ENCODE results near the gene TRAPPC6A. TPM values are rescaled to one million over a fixed set of nuclear protein-coding genes. Genes with fewer than 3 reads are reported as not detected.

TRAPPC6A gene
- total RNA-seq, 1 donor from 2014 or later: 14.7 TPM

GRCh38 chr19:45184115-45184514 lies 6.1 kb upstream of the TRAPPC6A start:
- peaks cover 9% of the 10 kb centered on the region for H3K4me1 ChIP-seq (ENCODE audit: insufficient read depth, low read length)
- no peak overlapping the region for H3K4me2 ChIP-seq (ENCODE audit: low read length)
- no peak overlapping the region for H2AFZ ChIP-seq (ENCODE audit: low read depth, low read length)
- TF ChIP-seq EZH2 (IDR thresholded peaks at IDR 0.05; ENCODE audit: insufficient read depth, low read length): no peak
- TF ChIP-seq CTCF (IDR thresholded peaks at IDR 0.05; ENCODE audit: insufficient read depth, low read depth, low read length): no peak
- no peak overlapping the region for H3K9ac ChIP-seq (ENCODE audit: low read length)
- FAIRE-seq (no peak), DNase-seq (ENCODE audit: low read depth) (no peak)
- peaks cover 5% of the 10 kb centered on the region for H3K4me1 Mint-ChIP-seq (ENCODE audit: low read depth, unreplicated experiment)
- no peak overlapping the region for H3K4me3 Mint-ChIP-seq (ENCODE audit: unreplicated experiment)
- H3K27ac Mint-ChIP-seq (ENCODE audit: unreplicated experiment): no peak overlapping the region
- peaks cover 4% of the 10 kb centered on the region for H3K36me3 Mint-ChIP-seq (ENCODE audit: low read depth, unreplicated experiment)
- peaks cover 24% of the 10 kb centered on the region for H4K20me1 ChIP-seq (ENCODE audit: insufficient read depth, low read length)
- no peaks in the 10 kb centered on the region for H3K27me3 ChIP-seq (ENCODE audit: insufficient read depth, low read length)
- H3K27ac ChIP-seq (ENCODE audit: low read depth, low read length): no peak overlapping the region
- no peaks in the 10 kb centered on the region for H3K9me3 ChIP-seq (ENCODE audit: insufficient read depth, low read depth, low read length)
- no peak overlapping the region for H3K4me3 ChIP-seq (ENCODE audit: insufficient read depth, low read depth, low read length)
- peaks cover 19% of the 10 kb centered on the region for H3K79me2 ChIP-seq (ENCODE audit: insufficient read depth, low read length)
- no peaks in the 10 kb centered on the region for H3K36me3 ChIP-seq (ENCODE audit: insufficient read depth, low read length)
- H3K27me3 Mint-ChIP-seq (ENCODE audit: low read depth, unreplicated experiment): peaks cover 4% of the 10 kb centered on the region
- H3K9me3 Mint-ChIP-seq (ENCODE audit: unreplicated experiment): no peaks in the 10 kb centered on the region

- peak overlapping the region; percentile 34 for H3K27ac Mint-ChIP-seq (ENCODE audit: unreplicated experiment)
- peaks cover 24% of the 10 kb centered on the region for H4K20me1 ChIP-seq (ENCODE audit: insufficient read depth, low read length)
- H3K4me2 ChIP-seq (ENCODE audit: low read length): no peak overlapping the region
- DNase-seq (ENCODE audit: low read depth) (no peak), FAIRE-seq (no peak)
- no peak overlapping the region for H3K4me3 ChIP-seq (ENCODE audit: insufficient read depth, low read depth, low read length)
- H2AFZ ChIP-seq (ENCODE audit: low read depth, low read length): no peak overlapping the region
- peaks cover 9% of the 10 kb centered on the region for H3K4me1 ChIP-seq (ENCODE audit: insufficient read depth, low read length)
- no peaks in the 10 kb centered on the region for H3K9me3 Mint-ChIP-seq (ENCODE audit: unreplicated experiment)
- no peak overlapping the region for H3K4me3 Mint-ChIP-seq (ENCODE audit: unreplicated experiment)
- TF ChIP-seq CTCF (IDR thresholded peaks at IDR 0.05; ENCODE audit: insufficient read depth, low read depth, low read length): no peak
- TF ChIP-seq EZH2 (IDR thresholded peaks at IDR 0.05; ENCODE audit: insufficient read depth, low read length): no peak
- H3K27me3 ChIP-seq (ENCODE audit: insufficient read depth, low read length): no peaks in the 10 kb centered on the region
- H3K79me2 ChIP-seq (ENCODE audit: insufficient read depth, low read length): peaks cover 19% of the 10 kb centered on the region
- peaks cover 6% of the 10 kb centered on the region for H3K4me1 Mint-ChIP-seq (ENCODE audit: low read depth, unreplicated experiment)
- peaks cover 5% of the 10 kb centered on the region for H3K36me3 Mint-ChIP-seq (ENCODE audit: low read depth, unreplicated experiment)
- no peaks in the 10 kb centered on the region for H3K9me3 ChIP-seq (ENCODE audit: insufficient read depth, low read depth, low read length)
- no peaks in the 10 kb centered on the region for H3K36me3 ChIP-seq (ENCODE audit: insufficient read depth, low read length)
- peaks cover 4% of the 10 kb centered on the region for H3K27me3 Mint-ChIP-seq (ENCODE audit: low read depth, unreplicated experiment)
- H3K9ac ChIP-seq (ENCODE audit: low read length): no peak overlapping the region
- no peak overlapping the region for H3K27ac ChIP-seq (ENCODE audit: low read depth, low read length)
Measured at GRCh38 chr19:45182758-45183157, 4.7 kb upstream of the TRAPPC6A start.

- Mint-ChIP-seq H3K27me3 (ENCODE audit: low read depth, unreplicated experiment) (peaks cover 4% of the 10 kb centered on the region), H3K4me1 (ENCODE audit: low read depth, unreplicated experiment) (peaks cover 8% of the 10 kb centered on the region), H3K27ac (ENCODE audit: unreplicated experiment) (no peak overlapping the region), H3K9me3 (ENCODE audit: unreplicated experiment) (no peaks in the 10 kb centered on the region), H3K36me3 (ENCODE audit: low read depth, unreplicated experiment) (peaks cover 5% of the 10 kb centered on the region), H3K4me3 (ENCODE audit: unreplicated experiment) (peak overlapping the region; percentile 87)
- Histone ChIP-seq H3K4me1 (ENCODE audit: insufficient read depth, low read length) (peaks cover 14% of the 10 kb centered on the region), H3K4me3 (ENCODE audit: insufficient read depth, low read depth, low read length) (no peak overlapping the region), H2AFZ (ENCODE audit: low read depth, low read length) (no peak overlapping the region), H4K20me1 (ENCODE audit: insufficient read depth, low read length) (peaks cover 24% of the 10 kb centered on the region), H3K9ac (ENCODE audit: low read length) (peak overlapping the region; percentile 3), H3K9me3 (ENCODE audit: insufficient read depth, low read depth, low read length) (no peaks in the 10 kb centered on the region), H3K27ac (ENCODE audit: low read depth, low read length) (no peak overlapping the region), H3K4me2 (ENCODE audit: low read length) (no peak overlapping the region), H3K36me3 (ENCODE audit: insufficient read depth, low read length) (no peaks in the 10 kb centered on the region), H3K27me3 (ENCODE audit: insufficient read depth, low read length) (no peaks in the 10 kb centered on the region), H3K79me2 (ENCODE audit: insufficient read depth, low read length) (peaks cover 19% of the 10 kb centered on the region)
- DNase-seq (ENCODE audit: low read depth) (no peak), FAIRE-seq (no peak)
- TF ChIP-seq CTCF (IDR thresholded peaks at IDR 0.05; ENCODE audit: insufficient read depth, low read depth, low read length) (no peak), EZH2 (IDR thresholded peaks at IDR 0.05; ENCODE audit: insufficient read depth, low read length) (no peak)
Measured at GRCh38 chr19:45180936-45181335, 2.9 kb upstream of the TRAPPC6A start.
